KBM-7 (cell line): Measurements from ENCODE around the gene KLHL36.
"Not testable (repeated sequence)": the region's sequence is repeated elsewhere in the genome, so short reads cannot be mapped to it uniquely, and the experiment has no call there.

ENCODE experiments used
- DNase-seq: peaks from one replicate; pipeline ENCODE4 v3.0.0-alpha.2; 2015
- in situ Hi-C: fragments of 300-500 bp; cut with MboI; formaldehyde crosslinking; loops from 2 replicates; pipeline ENCODE4 v1.14.3; 2020; ENCODE audit warnings: low sequenced_read_pairs, low pct_unique_long_range_greater_than_20kb, mixed read lengths

Gene KLHL36

GRCh38 chr16:84614073-84614459 lies 34.2 kb upstream of the KLHL36 start:
- in situ Hi-C loops, result loop anchor here (10.0 kb wide), 1 partner anchor 99 kb away; no protein-coding TSS in a partner anchor
- no peak for DNase-seq

DNA sequence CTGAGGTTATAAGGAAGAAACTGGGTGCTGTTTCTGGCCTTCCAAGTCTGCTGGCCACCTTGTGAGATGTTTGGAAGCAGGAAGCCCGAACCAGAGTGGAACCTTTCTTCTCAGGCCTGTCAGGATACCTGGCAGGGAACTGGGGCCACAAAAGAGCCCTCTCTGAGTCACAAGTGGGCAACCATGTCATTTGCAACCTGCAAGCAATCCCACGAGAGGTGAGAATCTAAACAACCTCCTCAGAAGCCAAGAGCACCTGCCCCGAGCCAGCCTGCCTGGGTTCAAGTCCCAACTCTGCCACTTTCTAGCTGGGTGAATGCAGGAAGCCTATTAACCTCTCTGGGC lies 33.7 kb upstream of the KLHL36 start:
- no peak for DNase-seq
- in situ Hi-C loops, result loop anchor here (10.0 kb wide), 1 partner anchor 100 kb away; no protein-coding TSS in a partner anchor

- DNase-seq, result peak; percentile 49
- in situ Hi-C loops, result loop anchor here (10.0 kb wide), 1 partner anchor 100 kb away; no protein-coding TSS in a partner anchor
These were observed 33.1 kb upstream of the KLHL36 start for GRCh38 chr16:84614968-84615813.

GRCh38 chr16:84616515-84616914 lies 31.8 kb upstream of the KLHL36 start:
- in situ Hi-C loops, result loop anchor here (10.0 kb wide), 1 partner anchor 102 kb away; no protein-coding TSS in a partner anchor
- peak; percentile 42 for DNase-seq

GRCh38 chr16:84617041-84617790 lies 31.1 kb upstream of the KLHL36 start:
- in situ Hi-C loops, result loop anchor here (10.0 kb wide), 1 partner anchor 102 kb away; no protein-coding TSS in a partner anchor
- peak; percentile 37 for DNase-seq

DNA sequence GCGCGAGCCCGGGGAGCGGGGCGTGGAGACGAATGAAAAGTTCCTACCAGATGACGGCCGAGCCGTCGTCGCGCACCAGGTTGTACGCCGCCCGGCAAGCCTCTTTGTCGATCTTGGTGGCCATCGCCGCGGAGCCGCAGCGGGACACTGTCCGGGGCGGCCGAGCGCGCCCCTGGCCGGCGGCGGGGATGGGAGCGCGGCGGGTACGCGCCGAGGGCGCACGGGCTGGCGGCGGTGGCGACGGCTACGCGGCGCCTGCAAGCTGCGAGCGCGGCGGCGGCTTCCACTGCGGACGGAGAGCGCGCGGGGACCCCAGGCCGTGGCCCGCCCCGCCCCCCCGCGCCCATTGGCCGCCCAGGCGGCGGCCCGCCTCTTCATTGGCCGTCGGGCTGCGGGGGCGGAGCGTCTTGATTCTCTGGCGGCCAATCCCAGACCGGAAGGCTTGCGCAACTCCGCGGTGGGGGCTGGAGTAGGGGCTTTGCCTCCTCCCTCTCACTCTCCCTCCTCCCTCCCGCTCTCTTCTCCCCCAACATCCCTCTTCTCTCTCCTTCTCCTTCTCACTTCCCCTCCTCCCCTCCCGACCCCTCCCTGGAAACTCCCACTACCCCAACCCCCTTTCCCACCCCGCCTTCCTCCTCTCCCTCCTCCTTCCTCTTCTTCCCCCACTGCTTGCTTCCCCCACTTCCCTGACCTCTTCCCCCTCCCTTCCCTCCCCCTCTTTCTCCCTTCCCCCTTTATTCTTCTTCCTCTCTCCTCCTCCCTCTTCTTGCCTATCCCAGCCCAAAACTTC lies 30.3 kb upstream of the KLHL36 start, which contains the start of gene COTL1:
COTL1 (minus strand) TSS at position 288 of the 790 bp plus-strand sequence; CDS start at position 124, 164 bp downstream.
- peak; percentile 97 for DNase-seq
- in situ Hi-C loops, result loop anchor here (10.0 kb wide), 1 partner anchor 103 kb away; no protein-coding TSS in a partner anchor

GRCh38 chr16:84618581-84619460 lies 29.5 kb upstream of the KLHL36 start:
- in situ Hi-C loops, result loop anchor here (10.0 kb wide), 1 partner anchor 104 kb away; no protein-coding TSS in a partner anchor
- DNase-seq, result peak; percentile 28

- in situ Hi-C loops, DNase-seq: not testable (repeated sequence)
These were observed 27.4 kb upstream of the KLHL36 start for GRCh38 chr16:84620913-84621312.

DNA sequence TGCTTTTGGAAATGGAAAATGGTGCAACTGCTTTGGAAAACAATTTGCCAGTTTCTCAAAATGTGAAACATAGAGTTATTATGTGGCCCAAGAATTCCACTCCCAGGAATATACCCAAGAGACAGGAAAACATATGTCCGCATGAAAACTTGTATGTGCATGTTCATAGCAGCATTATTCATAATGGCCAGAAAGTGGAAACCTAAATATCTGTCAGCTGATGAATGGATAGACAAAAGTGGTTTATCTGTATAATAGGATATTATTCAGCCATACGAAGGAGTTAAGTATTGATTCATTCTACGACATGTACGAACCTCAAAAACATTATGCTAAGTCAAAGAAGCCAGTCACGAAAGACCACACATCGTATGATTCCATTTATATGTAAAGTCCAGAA lies 22.8 kb upstream of the KLHL36 start:
- DNase-seq, result no peak
- in situ Hi-C loops, result no loop called here

- no peak for DNase-seq
- in situ Hi-C loops, result no loop called here
These were observed 20.0 kb upstream of the KLHL36 start for GRCh38 chr16:84628226-84628731.

DNA sequence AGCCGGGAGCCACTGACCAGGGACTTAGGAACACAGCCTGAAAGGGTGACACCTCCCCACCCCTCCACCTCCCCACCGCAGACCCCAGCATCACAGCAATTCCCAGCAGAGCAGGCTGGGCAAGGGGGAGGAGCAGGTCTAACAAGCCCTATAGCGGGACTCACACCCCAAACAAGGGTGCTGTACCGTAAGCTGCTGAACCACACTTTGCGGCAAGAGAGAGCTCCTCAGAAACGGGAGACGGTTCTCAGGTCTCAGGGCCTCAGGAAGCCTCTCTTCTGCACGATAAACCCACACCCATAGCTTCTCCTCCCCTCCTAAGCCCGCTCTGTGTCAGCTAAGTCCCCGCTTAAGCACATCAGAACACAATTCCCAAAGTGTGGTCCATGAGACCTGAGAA lies 18.7 kb upstream of the KLHL36 start:
- no peak for DNase-seq
- in situ Hi-C loops, result no loop called here

GRCh38 chr16:84630009-84630408 lies 18.3 kb upstream of the KLHL36 start:
- no peak for DNase-seq
- in situ Hi-C loops, result no loop called here

- in situ Hi-C loops, result no loop called here
- DNase-seq, result no peak
These were observed 17.7 kb upstream of the KLHL36 start for GRCh38 chr16:84630446-84631152.

- in situ Hi-C loops, result no loop called here
- no peak for DNase-seq
These were observed 17.2 kb upstream of the KLHL36 start for GRCh38 chr16:84631153-84631466.

GRCh38 chr16:84631886-84632285 lies 16.4 kb upstream of the KLHL36 start:
- no peak for DNase-seq
- in situ Hi-C loops, result no loop called here

- in situ Hi-C loops, DNase-seq: not testable (repeated sequence)
These were observed 15.4 kb upstream of the KLHL36 start for GRCh38 chr16:84632862-84633261.

DNA sequence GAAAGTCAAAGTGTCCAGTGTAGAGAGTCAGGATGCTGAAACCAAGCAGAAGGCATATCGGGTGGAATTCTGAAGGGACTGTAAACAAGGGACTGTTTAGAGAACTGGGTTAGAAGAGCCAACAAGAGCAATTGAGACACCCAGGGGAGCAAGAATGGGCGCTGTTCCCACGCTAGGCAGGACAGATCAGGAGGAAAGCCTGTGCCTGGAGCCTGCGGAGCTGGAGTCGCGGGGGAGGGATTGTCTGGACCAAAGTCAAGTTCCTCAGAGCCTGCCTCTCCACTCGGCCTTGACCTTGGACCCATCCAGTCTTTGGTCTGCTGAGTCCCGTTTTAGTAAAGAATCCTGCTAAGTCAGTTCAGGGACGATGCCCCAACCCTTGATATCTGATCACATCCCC lies 14.7 kb upstream of the KLHL36 start:
- no peak for DNase-seq
- in situ Hi-C loops, result no loop called here

- DNase-seq, result no peak
- in situ Hi-C loops, result no loop called here
These were observed 12.6 kb upstream of the KLHL36 start for GRCh38 chr16:84635702-84636101.
